NCI-H2196 (cell line): ENCODE measurements around the gene MAP4K5.
"Not testable (repeated sequence)": the region's sequence is repeated elsewhere in the genome, so short reads cannot be mapped to it uniquely, and the experiment has no call there.

ENCODE experiments used
- DNase-seq: peaks from one replicate; lab custom pipeline; 2025; ENCODE audit not compliant: unreplicated experiment; lab: John Stamatoyannopoulos, UW

Gene MAP4K5

DNA sequence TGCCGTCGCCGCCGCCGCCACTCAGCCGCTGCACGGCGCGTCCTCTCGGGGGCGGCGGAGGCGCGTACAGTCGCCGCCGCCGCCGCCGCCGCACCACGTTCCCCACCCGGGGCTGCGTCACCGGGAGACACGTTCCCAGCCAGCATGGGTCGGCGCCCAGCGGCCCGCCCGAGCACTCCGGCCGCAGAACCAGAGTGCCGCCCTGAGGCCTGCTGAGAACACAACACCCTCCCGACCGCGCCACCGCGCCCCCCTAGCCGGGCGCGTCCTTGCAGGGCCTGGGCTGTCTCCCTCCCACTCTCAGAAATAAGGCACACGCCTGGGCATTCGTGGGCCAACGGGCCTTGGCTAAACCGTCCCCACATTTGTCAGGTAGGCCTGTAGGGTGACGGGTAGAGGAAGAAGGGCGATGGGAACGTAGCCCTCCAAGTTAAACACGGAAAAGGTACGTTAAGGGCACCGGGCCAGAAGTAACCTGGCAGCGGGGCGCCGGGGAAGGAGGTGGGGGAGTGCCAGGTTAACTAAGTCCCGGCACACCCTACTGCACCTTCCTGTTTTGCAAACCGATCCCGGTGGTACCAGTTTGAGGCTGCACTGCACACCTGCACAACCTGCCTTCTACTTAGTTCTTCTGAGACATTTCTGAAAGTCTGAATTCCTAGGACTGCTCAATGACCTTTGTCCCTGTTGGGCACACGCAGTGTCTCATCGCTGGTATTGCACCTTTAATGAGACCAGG is at the start of gene MAP4K5:
MAP4K5 (minus strand) TSS at position 68 of the 739 bp plus-strand sequence. CDS start 520 bp downstream, outside the sequence.
- peak; percentile 92 for DNase-seq

DNA sequence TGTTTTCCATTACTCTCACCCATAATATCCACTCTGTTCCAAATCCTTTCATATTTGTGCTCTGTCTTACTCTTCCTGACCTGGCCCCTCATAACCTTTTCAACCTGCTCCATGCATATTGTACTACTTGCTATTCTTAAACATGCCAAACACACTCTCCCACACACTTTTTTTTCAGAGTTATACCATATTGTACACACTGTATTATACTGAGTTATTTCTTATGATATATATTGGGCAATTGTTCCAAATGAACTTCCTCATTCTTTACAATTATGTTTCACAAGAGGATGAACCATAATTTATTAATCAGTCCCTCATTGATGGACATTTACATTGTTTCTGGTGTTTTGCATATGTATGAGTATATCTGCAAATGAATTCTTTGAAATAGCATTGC is 46.1 kb upstream of the MAP4K5 start:
- no peak for DNase-seq

DNA sequence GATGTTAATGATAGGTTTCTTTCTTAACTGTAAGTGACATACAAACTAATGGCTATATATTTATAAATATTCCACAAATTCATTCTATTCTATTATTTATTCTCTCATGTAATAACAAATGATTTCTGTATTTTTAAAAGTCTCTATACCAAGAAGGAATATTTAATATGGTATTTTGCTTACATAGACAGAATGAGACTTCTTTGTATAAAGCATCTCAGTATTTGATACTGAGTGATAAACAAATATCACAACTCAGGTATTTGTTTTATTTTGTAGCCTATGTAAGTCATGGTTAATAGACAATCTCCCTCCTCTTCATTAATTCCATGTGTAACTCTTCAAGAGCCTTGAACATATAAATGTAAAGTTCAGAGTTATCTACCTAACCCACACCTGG is 45.6 kb upstream of the MAP4K5 start:
- no peak for DNase-seq

DNA sequence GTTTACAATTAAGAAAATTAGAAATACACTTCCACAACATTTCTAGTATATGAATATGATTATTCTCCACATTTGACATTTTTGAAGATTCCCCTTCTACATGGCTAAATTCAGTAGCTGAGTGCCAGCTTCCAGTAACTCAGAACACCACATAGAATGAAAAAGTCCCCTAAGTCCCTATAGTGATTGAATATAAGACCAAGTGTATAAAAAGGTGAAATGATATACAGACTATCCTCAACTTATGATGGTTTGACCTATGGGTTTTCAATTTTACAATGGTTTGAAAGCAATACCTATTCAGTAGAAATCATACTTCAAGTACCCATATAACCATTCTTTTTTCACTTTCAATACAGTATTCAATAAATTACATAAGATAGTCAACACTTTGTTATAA is 43.4 kb upstream of the MAP4K5 start:
- no peak for DNase-seq

DNA sequence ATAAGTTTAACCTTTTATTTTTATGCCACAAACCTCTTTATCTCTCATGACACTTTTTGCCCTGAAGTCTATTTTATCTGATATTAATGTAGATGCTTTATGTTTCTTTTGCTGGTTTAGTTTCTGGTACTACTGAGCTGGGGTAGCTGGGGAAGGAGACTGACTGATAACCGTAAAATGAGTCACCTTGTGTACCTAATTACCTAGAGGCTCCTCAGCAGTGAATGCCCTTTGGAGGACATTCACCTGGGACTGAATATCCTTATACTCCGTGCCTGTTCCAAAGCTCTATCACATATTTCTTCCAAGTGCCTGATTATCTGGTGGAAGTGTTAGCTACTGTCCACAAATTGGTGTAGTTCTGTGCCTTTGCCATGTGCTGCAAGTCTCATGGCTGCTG is 41.5 kb upstream of the MAP4K5 start:
- DNase-seq = no peak

DNA sequence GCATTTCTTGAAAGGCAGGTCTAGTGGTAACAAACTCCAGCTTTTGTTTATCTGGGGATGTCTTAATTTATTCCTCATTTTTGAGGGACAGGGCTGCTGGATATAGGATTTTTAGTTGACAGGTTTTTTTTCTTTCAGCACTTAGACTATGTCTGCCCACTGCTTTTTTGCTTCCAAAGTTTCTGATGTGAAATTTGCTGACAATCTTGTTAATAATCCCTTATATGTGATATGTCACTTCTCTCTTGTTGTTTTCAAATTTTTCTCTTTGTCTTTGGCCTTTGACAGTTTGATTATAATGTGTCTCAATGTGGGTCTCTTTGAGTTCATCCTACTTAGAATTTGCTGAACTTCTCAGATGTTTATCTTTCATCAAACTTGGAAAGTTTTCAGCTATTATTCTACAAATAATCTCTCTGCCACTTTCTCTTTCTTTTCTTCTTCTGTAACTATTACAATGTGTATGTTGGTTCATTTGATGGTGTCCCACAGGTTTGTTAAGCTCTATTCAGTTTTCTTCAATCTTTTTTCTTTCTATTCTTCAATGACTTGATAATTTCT is 37.4 kb upstream of the MAP4K5 start:
- DNase-seq = no peak

DNA sequence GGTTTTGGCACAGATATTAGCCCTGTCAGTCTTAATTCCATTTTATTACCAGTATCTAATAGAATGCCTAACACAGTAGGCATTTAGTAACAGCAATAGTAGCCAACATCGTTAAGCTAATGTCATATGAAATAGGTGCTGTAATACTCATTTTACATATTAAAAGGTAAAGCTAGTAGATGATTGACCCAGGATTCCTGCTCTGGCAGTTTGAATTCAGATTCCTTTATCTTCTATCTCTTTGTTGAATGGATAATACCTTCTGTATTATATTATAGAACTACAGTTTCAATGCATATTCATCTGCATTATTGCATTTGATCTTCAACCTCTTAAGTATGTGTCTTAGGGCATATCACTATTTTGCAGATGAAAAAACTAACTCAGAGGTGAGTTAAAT is 30.5 kb upstream of the MAP4K5 start:
- DNase-seq = no peak

DNA sequence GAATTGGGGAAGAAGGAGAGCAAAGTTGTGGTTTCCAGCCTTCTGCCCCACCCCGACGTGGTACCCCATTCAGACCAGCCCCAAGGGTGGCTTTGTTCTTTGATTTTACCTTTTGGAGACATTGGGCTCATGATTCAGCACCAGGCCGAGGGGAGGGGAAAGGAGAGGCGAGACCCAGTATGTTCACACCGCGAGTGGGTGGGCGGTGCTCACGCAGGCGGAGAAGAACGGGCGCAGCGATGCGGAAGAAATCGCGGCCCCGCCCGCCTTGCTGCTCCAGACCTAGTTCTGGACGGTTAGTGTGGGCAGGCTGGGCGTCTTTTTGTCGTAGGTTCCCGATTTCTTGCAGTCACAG is 28.5 kb upstream of the MAP4K5 start:
- DNase-seq = peak; percentile 48

DNA sequence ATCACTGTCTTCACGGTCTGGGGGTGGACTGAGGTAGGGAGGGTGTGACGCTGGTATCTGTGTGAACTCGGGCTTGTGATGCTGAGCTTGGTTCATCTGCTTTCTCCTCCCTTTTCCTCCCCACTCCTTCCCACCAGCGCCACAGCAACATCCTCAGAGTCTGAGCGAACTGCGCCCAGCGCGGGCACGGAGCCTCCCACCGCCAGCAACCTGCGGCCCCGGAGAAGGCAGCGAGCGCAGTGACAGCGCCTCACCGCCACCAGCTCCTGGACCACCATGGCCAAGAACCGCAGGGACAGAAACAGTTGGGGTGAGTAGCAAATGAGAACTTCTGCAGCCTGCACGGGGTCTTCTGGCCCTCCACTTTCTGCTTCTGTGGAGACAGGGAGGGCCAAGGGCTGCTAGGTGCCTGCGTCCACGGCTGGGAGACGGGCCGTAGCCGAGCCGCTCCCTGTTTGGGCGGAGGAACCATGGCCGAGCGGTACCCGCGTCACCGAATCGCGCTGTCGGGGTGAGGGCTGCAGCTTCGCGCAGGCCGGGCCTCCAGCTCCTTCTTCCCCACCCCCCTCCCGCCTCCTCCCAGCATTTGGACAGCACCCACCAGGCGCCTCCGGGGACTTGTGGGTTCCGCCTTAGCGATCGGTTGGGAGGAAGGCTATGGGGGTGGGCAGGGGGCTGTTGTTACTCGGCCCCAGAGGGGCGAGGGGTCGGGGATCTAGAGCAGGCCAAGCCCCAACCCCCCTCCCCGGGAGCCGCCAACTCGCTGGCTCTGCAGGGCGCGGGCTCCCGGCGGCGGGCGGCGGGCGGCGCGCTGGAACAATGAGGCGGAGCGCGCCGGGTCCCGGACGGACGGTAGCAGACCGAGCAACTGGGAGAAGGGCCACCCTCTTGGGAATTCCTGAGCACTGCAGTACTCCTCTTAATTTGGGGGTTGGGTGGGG is 27.9 kb upstream of the MAP4K5 start, which contains the start of gene ATL1:
ATL1 (plus strand) TSS at position 156 of the 941 bp plus-strand sequence; CDS start at position 277, 121 bp downstream.
- peak; percentile 44 for DNase-seq

DNA sequence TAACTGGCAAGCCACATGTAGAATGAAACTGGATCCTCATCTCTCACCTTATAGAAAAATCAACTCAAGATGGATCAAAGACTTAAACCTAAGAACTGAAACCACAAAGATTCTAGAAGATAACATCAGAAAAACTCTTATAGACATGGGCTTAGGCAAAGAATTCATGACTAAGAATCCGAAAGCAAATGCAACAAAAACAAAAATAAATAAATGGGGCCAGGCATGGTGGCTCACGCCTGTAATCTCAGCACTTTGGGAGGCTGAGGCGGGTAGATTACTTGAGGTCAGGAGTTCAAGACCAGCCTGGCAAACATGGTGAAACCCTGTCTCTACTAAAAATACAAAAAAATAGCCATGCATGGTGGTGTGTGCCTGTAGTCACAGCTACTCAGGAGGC is 20.4 kb upstream of the MAP4K5 start:
- DNase-seq = not testable (repeated sequence)

DNA sequence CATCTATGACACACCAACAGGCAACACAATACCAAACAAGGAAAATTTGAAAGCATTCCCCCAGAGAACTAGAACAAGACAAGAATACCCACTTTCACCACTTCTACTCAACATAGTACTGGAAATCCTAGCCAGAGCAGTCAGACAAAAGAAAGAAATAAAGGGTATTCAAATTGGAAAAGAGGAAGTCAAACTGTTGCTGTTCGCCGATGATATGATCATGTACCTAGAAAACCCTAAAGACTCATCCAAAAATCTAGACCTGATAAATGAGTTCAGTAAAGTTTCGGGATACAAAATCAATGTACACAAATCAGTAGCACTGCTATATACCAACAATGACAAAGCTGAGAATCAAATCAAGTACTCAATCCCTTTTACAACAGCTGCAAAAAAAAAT is 19.5 kb upstream of the MAP4K5 start:
- DNase-seq = no peak

DNA sequence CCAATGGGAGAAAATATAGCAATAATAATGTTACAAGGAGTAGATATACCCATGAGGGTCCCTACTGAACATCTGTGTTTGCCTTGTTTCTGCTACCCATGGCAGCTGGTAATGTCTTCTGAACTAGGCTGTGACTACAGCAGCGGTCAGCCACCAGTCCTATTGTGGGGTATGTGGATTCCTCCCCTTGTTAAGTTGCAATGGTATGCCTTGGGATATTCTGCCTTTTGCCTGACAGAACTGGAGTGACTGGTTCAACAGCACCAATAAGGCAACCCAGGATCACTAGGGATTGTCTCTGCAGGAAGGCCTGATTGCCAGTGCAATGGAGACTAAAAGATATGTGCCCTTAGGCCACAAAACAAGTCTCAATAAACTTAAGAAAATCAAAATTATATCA is 17.9 kb upstream of the MAP4K5 start:
- no peak for DNase-seq

DNA sequence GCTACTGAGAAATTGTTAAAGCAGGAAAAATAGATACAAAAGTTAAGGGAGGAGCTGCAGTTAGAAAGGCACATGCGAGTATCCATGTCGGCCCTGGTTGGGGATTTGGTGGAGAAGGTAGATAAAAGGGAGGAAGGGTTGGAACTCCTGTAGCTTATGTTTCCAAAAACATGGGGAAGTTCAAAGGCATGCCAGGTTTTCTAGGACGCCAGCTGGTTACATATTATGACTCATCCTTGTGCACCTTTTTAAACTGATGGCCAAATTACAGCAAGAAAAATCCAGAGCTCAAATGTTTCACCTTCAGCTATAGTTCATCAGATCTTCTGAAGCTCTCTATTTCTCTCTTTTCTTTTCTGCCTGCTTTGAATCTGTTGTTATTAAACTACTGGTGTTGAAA is 13.2 kb upstream of the MAP4K5 start:
- DNase-seq = peak; percentile 54

DNA sequence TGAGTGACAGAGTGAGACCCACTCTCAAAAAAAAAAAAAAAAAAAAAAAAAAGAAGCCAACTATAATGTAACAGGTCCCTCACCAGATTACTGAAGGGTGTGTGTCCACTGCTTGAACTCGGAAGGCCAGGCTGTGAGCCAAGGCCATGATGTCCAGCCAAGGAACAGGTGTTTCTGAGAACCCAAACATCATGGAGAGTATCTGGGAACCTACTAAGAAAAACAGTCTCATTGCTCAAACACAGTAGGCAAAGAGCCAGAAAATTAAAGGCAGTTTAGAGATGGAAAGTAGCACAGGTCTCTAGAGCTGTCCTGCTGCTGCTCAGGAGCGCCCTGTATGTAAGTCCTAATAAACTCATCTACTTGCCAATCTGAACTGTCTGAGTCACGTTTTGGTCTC is 12.5 kb upstream of the MAP4K5 start:
- peak; percentile 50 for DNase-seq

DNA sequence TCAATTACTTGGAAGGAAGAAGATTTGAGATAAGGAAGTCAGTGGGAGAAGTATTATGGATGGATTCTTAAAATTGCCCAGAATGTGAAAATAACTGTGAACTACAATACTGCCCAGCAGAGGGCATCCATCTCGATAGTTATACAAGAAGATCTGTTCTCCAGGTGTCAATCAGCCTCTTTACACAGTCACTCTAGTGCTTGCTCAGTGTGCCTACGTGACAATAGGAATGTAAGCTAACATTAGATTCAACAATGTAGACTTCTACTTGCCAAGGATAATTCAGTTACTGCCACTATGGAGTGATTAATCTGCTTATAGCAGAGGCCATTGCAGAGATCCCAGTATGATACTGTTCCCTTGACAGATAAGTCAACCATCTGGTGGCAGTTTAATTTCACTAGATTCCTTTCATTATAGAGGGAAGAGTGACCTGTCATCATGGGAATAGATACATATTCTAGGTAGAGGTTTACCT is 10.6 kb upstream of the MAP4K5 start:
- DNase-seq = peak; percentile 64

DNA sequence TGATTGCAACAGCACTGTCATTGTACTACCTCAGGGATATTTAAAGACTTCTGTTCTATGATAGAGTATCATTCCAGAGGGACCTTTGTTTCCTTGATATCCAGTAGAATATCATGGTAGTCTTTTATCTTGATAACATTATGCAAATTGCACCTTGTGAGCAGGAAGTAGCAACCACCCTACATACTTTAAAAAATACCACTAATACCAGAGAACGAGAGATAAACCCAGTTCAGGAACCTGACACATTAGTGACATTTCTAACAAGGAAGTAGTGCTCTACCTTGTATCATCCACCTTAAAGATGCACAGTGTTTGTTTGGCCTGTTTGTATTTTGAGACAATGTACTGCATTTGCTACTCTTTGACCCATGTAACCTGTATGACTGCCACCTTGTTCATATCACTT is 8.8 kb upstream of the MAP4K5 start:
- DNase-seq = no peak

DNA sequence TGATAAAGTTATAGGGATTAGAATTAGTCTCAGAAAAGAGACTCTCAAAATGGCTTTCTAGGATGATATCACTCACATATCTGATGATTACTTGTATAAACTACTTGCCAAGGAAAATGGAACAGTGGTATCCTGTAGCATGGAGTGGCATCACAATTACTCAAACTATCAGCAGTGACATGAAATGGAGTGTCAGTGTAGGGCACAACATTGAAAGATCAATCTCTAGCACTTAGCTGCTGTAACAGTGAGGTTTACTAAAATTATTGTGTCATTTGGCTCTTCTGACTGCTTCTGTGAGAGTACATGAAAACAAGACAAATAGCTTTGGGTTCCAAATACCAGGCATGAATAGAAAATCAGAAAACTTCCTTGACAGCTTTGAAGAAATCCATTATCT is 6.7 kb upstream of the MAP4K5 start:
- DNase-seq = no peak

DNA sequence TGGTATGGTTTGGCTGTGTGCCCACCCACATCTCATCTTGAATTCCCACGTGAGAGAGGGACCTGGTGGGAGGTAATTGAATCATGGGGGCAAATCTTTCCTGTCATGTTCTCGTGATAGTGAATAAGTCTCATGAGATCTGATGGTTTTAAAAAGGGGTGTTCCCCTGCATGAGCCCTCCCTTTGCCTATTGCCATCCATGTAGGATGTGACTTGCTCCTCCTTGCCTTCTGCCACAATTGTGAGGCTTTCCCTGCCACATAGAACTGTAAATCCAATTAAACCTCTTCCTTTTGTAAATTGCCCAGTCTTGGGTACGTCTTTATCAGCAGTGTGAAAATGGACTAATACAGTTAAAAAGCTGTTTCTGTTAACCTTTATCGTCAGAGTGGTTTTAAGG is 5.7 kb upstream of the MAP4K5 start:
- not testable (repeated sequence) for DNase-seq

DNA sequence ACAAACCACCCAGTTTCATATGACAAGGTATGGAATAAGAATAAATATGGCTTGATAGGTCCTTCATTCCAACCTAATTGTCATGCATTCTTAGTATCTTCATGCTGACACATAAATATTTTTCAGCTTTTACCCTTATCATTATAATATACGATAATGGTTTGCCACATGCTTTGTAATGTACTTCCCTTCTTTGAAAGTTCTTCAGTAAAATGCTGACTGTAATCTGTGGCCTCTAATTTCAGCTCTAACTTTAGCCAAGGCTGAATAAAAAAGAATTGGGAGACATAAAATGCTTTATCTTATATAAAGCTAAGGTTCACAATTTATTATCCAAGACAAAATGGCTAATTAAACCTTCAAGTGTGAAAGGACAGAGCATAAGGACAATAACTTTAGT is 2.6 kb upstream of the MAP4K5 start:
- no peak for DNase-seq

DNA sequence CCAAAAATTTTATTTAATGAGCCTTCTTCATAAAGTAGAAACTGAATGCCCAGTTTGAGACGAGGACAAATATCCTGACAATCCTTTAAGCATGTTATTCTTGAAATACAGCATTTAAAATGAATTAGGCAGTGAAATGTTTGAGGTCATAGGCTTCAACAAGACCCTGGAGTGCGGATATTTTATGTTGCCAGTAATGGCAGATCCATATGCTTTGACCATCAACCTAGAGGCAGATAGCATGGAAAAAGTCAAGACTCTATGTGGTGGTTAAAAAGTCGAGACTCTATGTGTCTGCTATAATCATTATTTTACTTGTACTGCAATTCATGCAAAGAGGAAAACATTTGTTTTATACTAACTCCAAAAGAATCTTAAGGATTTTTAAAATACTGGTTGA is 2.0 kb upstream of the MAP4K5 start:
- no peak for DNase-seq

DNA sequence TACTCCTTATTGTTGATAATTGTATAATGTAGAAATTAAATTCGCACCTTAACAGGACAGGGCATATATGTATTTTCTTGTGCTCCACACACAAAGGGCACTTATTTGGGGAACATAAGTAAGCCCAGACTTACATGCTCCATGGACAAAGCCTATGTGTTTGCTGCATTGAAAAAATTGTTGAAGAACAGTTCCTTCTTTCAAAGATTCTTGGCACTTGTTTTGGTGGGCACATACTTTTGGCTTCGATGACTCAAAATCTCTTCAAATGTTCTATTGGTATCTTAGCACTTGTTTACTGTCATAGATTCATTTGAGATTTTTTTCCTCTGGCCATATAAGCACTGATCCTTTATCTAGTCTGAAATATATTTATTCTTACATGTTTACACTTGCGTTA is 1.4 kb upstream of the MAP4K5 start:
- DNase-seq = no peak

DNA sequence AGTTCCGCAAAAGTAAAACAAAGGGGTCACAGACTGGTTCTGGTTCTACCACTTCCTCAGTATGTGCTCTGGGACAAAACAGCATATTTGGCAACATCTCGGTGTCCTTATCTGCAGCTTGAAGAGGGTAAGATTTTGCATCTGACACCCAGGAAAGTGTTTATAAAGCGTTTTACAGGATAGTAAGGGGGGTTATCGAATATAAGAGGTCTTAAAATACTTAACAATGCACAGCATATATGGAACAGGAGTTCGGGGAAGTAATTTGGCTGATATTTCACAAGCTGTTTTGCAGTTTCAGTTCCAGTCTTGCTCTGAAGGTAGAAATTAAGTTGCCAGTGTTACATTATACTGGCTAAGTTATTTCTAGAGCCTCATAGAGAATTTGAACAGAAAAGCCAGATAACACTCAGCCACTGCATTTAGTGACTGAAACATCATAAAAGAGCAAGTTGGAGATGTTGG is 904 bp upstream of the MAP4K5 start:
- DNase-seq = no peak
